ENCODE measurements around the gene ORMDL3. TPM values are rescaled to one million over a fixed set of nuclear protein-coding genes. Genes with fewer than 3 reads are reported as not detected.
"Not testable (repeated sequence)": the region's sequence is repeated elsewhere in the genome, so short reads cannot be mapped to it uniquely, and the experiment has no call there.

Gene ORMDL3
- polyA plus RNA-seq, 12 donors: 37.2 to 65.9 (median 42.6) TPM; not detected in 1

DNA sequence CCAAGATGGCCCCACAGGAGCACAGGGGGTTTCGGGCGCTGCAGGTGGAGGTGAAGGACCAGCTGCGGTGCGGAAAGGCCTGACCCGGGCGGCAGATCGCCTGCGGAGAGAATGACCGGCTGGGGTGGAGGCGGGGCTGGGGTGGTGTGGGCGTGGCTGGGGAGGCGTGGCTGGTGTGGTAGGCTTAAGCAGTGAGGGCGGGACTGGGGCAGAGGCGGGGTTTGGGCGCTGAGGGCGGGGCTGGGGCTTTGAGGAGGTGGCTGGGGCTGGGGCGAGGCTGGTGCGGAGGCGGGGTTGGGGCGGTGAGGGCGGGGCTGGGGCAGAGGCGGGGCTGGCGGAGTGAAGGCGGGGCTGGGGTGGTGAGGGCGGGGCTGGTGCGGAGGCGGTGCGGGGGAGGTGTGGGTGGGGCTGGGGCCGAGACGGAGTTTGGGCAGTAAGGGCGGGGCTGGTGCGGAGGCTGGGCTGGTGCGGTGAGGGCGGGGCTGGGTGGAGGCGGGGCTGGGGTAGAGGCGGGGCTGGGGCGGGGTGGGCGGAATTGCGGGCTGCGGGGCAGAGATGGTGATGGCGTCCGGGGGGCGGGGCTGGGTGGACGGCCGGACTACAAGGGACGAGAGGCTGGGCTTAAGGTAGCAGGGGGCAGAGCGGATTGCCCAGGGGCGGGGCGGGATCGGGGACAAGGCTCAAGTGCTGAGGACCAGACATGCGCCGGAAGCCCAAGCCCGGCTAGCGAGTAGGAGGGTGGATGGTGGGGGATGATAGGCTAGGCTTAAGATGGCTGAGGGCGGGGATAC, 25.5 kb upstream of the ORMDL3 start:
- peak; percentile 91 for DNase-seq

DNA sequence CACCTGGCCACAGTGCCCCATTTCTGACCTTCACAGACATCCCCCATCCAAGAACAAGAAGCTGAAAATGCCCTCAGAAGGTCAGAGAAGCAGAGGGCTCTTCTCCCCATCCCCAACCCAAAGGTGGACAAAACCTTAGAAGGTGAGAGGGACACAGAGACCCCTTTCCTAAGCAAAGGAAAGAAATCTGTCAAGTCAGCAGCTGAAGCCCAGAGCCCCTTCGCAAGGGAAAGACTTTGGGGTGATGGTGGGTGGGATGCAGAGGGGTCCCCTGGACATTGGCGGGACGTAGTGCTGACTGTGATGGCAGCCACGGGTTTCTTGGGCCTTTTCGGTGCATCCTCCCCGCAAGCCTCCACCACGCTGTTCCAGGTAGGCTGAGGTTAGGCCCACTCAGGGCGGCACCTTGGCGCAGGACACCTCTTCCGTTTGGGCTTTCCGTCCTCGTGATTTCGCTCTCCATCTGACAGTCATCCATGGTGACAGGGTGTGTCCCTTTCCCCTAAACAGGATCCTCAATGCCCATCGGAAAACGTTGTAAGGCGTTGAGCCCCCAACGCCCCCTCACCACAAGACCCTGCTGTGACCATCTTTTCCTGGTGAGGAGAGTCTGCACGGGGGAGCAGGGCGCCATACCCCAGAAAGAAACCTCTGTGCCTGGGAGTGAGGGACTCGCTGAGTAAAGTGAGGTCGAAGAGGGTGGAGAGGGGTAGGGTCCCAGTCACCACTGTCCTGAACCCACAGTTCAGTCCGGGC, 24.7 kb upstream of the ORMDL3 start:
- DNase-seq: no peak

DNA sequence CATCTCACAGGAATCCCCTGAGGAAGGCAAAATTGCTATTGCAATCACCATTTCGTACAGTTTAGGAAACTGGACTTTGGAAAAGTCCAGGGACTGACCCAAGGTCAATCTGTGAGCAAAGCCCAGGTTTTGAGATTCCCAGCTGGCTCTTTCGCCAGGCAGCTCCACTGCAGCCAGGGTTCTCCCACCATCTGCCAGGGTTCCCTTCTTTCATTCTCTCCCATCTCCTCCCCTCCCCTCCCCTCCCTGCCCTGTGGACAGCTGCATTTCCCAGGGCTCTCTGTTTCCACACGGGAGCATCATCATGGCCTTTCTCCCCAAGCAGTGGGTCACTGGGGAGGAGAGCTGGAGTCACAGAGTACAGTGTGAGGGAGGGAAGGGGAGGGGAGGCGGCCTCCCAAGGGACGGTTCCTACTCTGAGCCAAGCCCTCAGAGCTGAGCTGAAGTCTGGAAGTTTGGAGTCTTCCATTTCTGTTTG, 23.5 kb upstream of the ORMDL3 start:
- DNase-seq: no peak

DNA sequence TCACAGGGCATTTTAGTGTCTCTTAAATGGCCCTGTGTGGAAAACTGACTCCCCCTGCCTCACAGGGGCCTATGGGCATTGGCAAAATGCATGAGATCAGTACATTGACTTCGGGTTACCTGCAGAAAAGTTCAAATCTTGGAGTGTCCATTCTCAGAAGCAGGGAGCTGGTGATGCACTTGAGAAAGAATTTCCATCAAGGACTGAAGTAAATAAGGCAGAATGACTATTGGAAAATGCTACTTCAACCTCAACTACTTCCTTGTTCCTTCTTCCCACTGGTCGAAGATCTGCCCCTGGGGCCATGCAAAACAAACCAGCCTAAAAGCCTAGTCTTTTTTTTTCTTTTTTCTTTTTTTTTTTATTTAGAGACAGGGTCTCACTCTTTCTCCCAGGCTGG, 21.6 kb upstream of the ORMDL3 start:
- DNase-seq: no peak

DNA sequence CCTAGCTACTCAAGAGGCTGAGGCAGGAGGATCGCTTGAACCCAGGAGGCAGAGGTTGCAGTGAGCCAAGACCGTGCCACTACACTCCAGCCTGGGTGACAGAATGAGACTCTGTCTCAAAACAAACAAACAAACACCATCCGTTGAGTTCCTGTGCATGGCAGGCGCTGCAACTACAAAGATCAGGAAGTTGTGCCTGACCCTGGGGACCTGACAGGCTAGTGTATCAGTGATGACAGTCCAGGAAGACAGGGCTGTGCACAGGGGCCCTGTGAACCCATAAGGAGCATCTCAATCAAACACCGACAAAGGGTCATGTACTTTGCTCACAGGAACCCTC, 21.1 kb upstream of the ORMDL3 start:
- not testable (repeated sequence) for DNase-seq

DNA sequence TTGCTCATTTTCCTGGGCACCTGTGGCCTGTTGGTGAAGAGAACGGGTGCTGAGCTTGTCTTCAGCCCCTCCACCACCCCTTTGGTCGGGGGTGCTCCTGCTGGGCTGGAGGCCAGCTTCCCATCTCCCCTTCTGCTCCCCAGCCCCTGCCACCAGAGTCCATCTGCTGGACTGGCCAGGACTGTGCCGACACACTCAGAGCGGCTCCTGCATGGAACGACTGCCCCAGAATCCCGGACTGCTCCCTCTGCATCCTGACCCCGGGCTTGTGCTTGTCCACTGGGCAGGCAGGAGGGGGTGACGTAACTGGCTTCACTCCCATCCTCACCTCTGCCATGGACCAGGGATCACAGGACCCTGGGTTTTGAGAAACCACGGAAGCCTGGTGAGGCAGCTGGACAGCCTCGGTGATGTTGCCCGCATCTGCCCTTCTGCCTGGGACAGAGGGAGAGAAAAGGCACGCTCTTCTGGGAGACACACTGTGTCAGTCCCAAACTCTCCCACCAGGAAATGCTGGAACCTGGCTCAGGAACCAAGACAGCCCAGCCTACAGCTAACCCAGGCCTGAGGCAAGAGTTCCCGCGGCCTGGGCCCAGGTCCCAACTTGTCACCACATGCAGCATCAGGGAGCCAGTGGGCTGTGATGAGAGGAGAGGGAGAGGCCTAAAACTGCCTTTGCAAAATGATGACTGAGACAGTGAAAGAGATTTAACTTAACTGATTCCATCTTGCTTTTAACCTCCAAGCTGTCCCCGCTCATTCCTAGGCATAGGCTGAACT, 19.3 kb upstream of the ORMDL3 start:
- no peak for DNase-seq

DNA sequence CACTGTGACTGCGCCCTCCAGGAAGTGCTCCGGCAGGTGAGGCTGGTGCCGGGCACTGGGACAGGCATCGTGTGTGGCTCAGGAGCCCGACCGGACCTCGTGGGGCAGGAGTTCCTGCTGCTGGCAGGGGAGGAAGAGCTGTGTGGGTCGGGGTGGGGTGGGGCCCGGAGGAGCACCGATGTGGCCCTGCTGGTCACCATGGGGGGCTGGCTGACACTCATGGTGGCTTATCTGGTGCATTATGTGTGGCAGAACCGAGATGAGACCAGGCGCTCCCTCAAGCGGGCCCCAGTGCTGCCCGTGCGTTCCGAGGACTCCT, 17.0 kb upstream of the ORMDL3 start:
- DNase-seq: no peak

DNA sequence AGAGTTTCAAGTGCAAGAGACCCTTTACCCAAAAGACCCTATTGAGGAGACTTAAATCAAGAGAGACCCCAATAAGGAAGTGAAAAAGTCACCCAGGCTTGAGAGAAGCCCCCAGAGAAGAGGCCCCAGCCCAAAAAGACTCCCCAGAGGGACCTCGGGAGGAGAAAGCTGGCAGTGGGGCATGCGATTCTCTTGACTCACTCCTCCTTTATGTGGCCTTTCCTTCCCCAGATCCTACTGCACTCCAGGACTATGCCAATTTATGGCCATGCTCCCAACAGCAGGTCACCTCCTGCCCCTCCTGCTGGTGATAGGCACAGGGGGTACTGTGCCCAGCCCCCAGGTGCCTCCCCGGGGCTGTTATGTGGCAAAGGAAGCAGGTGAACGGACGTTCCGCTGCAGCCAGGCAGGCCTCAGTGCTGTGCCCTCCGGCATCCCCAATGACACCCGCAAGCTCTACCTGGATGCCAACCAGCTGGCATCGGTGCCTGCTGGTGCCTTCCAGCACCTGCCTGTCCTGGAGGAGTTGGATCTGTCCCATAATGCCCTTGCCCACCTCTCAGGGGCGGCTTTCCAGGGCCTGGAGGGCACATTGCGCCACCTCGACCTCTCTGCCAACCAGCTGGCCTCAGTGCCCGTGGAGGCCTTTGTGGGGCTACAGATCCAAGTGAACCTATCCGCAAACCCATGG, 16.4 kb upstream of the ORMDL3 start:
- DNase-seq: no peak

DNA sequence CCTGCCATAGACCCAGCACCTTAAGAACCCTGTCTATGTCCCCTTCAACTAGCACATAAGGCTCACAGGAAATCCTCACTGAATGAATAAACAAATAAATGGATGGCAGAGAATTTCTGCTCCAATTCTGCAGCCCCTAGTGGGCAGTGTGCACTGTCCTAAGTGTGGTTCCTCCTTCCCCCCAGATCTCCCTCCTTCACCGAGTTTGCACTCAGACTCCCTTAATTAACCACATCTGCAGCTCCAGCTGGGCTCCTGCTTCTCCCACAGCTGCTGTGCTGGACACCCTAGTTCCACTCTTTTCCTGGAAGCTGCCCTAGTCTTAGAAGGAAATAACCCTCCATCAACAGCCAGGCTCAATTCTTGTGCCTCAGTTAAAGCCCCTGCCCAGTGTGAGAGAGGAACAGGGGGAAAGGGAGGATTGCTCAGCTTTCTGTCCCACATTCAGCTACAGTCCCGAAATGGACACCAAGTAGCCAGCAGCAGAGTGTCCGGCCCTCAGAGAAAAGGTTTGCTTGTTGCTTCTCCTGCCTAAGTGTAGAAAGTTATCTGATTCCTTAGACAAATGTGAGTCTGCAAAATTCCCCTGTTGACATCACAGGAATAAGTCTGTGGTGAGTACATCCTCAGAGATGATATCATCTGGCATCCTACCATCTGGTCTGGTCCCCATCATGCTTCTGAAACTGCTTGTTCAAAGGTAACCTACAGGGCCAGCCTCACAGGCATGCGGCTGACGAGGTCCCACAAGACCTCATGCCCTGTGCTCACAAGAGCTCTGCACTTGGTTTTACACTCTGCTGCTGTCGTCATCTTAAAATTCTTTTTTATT, 12.4 kb upstream of the ORMDL3 start:
- peak; percentile 74 for DNase-seq

DNA sequence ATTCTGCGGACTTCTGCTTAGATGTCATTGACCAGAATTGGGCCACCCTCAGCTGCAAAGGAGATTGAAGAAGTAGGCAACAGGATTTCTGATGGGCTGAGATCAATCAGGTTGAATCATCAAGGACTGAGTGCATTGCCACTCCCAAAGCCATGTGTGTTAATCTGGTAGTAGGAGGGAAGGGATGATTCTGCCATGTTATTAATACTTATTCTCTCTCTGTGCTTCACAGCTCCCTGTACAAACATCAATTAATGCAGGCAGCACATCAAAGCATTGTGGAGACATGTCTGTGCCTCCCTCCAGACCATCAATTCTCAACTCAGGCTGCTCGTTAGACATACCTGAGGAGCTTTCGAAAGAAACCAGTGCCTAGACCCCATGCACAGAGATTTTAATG, 11.7 kb upstream of the ORMDL3 start:
- DNase-seq: no peak

DNA sequence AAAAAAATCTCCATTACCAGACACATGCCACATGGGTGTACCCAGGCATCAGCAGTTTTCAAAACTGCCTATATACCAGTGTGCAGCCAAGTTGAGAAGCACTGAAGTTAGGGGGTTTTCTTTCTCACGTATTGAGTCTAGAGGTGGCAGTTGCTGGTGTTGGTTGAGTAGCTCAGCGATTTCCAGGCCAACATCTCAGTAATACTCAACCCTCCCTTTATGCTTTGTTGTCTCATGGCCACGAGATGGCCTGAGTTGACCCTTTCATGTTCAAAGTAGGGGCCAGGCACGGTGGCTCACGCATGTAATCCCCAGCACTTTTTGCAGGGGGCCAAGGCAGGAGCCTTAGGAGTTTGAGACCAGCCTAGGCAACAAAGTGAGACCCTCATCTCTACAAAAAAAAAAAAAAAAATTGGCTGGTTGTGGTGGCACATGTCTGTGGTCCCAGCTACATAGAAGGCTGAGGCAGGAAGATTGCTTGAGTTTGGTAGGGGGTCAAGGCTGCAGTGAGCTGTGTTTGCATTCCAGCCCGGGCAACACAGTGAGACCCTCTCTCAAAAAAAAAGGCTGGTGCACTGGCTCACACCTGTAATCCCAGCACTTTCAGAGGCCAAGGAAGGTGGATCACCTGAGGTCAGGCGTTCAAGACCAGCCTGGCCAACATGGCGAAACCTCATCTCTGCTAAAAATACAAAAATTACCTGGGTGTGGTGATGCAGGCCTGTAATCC, 10.9 kb upstream of the ORMDL3 start:
- no peak for DNase-seq

DNA sequence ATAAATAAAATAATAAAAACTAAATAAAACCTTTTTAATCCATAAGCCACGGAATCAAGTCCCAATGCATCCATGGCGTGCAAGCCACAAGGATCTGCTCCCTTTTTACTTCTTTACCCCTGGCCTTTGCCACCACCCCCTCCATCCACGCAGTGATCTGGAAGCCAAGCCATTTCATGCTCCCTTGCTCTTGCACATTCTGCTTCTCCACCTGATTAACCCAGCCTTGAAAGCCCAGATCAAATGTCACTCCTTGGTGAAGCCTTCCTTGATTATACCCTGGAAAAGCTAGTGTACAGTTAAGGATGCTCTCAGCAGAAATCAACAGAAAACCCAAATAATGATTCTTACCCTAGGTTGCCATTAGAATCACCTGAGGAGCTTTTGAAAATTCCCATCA, 10.0 kb upstream of the ORMDL3 start:
- no peak for DNase-seq

DNA sequence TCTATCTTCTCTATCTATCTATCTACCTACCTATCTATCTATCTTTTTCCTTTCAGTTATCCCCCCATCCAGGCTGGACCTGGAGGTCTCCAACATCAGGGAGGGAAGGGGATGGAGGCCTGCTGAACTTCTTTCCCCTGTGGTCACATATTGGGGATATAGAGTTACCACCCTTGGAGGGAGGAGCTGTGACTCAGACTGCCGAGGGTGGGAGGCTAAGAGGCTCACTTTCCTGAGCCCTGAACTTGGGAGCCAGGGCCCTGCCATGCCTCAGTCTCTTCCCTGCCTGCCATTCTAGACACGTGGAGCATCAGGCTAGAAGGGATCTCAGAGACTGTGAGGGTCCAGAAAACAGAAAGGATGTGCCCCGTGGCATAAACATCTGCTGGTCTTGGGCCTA, 8.5 kb upstream of the ORMDL3 start:
- no peak for DNase-seq

DNA sequence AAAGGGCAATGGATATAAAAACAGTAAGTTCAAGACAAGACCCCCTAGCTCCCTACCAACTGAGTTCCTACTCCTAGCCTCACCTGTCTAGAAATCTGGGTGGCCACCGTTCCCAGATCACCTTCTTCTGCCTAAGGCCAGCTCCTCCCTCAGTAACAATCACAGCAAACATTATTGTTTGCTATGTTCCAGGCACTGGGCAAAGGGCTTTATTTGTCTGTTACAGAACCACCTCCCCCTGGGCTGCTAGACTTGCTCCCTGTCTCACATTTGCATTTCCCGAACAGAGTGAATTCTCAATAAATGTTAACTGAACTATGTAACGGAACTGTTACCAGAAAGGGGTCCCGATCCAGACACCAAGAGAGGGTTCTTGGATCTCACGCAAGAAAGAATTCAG, 6.9 kb upstream of the ORMDL3 start:
- DNase-seq: no peak

DNA sequence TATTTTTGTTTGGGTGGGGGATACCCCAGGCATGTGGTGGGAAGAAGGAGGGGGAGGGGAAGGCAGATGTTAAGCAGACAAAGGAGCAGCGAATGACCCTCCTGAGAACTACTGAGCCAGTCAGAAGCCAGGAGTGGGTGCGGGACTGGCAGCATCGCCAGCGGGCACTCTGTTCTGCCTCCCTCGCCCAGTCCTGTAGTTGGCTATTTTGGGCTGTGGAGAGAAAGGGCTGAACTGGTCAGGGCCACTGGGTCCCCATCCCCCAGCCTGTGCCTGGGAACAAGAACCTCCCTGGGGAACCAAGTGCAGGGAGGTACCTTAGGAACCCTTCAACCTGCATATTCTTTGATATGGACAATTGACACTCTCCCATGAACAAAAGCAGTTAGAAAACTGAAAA, 6.5 kb upstream of the ORMDL3 start:
- no peak for DNase-seq

DNA sequence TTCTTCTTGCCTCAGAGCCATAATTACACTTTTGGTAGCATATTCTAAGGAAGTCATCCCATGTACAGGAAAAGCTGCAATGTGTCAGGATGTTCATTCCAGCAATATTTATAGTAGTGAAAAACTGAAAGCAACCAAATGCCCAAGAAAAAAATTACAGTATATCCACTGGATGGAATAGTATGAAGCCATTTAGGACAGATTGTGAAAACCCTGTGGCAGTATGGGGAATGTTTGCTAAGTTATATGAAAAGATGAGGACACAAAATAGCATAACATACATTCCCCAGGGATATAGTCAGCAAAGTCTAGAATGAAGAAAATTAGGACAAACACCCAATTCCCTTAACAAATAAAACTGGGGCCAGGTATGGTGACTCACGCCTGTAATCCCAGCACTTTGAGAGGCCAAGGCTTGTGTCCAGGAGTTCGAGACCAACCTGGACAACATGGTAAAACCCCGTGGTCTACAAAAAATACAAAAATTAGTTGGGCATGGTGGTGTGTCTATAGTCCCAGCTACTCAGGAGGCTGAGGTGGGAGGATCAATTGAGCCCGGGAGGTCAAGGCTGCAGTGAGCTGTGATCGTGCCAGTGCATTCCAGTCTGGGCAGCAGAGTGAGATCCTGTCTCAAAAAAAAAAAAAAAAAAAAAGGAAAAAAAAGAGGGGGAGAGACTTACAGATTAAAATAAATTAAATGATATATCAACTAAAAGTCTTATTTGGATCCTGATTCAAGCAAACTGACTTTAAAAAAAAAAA, 2.4 kb upstream of the ORMDL3 start:
- DNase-seq: no peak

DNA sequence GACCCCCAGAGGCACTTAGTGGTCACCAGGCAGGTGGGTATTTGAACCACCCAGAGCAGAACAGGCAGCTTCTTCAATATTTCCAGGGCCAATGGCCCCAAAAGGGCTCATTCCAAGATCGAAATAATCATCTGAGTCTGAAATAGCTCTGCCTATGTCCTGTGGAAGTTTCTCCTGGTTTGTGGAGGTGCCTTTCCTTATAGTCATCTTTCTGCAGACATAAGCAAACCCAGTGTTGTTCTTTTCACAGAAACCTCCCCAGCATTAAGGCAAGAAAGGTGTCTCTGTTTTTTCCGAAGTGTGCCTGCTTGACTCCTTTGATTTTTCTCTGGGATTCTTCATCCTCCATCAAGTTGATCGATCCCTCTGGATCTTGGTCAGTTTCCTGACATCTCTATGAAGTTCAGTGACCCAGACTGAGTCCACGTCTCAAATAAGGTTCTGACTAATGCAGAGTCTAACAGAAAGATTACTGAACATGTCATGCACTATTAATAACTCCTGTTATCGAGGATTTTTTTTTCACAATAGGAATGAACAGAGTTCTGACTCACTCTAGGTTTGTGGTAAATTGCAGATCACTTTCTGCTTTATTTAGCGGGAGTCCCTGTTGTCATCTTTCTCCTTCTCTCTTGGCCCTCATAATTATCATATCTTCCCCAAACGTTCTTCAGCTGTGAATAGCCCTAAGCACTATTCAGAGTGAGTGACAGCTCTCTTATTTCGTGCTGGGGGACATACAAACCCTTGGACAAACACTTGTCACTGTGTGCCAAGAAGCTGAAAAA, 1.7 kb upstream of the ORMDL3 start:
- no peak for DNase-seq

DNA sequence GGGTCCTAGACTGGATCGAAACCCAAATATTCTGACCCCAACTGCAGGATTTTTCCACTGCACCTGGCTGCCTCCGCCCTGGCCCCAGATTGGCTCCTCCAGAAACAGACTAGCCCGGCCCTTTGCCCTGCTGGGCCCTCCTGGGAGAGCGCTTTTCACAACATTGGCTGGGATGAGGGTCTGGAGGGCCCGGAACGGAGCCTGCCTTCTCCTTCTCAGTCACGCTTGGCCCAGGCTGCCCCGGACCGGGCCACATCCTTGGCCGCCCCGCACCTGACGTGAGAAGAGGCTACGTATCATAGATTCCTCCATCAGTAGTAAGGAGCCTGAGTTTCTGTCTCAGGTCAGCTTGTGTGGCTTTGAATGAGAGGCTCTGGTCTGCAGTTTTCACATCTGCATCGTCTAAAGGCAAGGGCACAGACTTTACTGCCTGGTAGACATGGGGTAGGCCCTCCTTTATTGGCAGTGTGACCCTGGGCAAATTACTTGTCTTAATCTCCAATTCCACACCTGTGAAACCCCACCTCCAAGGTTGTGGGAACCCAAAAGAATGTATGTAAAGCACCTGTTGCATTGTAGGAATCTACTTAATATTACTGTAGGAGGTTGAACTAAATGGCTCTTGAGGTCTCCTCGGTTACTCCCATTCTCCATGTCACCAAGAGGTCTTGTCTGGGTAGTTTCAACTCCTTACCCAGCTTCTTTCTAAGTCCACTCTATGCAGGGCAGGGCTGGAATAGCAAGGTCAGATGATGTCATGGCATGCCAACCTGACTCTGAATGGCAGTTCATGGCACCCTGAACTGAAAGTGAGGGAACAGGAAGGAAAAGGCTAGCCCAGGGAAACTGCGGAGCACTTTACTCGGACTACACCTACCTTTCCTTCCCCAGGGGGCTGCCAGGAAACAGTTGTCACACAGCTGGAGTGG, 792 bp upstream of the ORMDL3 start:
- DNase-seq: no peak

All from muscle of arm (tissue), 12 donors.